COR-L47 (cell line): ENCODE data around the gene PRKD1.
A peak's percentile ranks its signal among the peaks of the same experiment; 100 is the strongest.

Source experiments
- DNase-seq: peaks from one replicate; lab custom pipeline; 2025; lab: John Stamatoyannopoulos, UW

Gene PRKD1

DNA sequence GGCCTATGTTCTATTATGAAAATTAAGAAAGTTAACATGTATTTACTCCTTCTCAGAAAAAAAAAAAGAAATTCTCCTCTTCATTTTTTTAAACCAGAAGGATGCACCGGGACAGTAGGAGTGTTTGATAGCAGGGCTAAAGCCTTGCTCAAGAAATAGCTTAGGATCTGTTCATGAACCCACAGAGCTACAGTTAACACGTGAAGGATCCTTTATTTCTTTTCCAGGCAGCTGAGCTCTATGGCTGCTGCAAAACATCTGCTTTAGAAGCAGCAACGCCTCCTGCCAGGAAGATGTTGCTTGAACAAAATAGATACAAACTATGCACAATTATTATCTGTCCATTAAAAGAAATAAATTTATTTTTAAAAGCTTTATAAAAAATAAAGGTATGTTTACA lies 254.8 kb downstream of the PRKD1 start:
- DNase-seq: no peak

DNA sequence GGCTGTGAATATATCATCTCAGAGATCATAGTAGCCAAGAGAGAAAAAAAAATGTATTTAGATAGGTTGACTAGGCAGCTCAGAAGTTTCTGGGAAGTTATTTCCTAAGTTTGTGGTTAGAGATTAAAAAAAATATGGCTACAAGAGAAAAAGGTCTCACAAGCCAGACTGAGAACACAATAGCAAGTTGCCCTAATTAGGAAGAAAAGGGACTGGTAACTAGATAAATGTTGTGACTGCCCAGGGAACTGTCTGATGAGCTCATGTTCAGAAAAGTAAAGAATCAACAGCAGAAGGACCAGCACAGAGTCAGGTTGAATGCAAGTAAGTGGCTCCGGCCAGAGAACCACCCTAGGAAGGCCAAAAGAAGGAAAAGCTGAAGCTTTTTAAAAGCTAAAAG lies 256.6 kb downstream of the PRKD1 start:
- DNase-seq: no peak

DNA sequence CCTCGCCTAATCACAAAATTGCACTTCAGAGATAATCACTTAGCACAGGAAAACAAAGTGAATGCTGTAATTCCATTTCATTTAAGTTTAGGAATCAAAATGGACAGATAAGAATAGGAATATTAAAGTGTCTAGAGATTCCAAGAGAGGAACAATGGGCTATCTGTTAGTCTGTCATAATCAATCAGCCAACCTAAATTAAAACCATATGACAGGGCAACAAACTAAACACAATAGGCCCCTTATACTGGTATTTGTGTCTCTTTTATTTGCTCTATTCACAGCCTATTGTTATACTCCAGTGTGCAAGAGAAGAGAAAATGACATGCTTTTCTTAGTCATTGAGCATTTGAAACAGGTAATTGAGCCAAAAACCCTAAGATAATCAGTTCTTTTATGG lies 259.4 kb downstream of the PRKD1 start:
- DNase-seq: peak; percentile 84

DNA sequence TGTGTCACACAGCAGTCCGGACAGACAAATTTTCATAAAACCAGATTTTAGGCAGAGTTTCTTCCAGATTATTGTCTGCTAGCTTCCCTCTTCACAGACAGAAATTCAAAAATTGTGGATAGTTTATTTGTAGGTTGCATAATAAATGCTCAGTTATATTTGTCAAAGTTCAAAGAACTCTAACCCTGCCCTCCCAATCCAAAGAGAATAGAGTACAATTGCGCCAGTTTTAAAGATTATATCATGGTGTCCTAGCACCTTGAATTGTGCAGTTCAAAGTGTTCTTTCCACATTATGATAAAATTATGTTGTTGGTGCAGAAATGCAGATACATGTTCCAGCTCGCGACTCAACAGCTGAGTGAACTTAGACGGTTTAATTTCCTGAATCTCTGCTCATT lies 263.1 kb downstream of the PRKD1 start:
- no peak for DNase-seq

DNA sequence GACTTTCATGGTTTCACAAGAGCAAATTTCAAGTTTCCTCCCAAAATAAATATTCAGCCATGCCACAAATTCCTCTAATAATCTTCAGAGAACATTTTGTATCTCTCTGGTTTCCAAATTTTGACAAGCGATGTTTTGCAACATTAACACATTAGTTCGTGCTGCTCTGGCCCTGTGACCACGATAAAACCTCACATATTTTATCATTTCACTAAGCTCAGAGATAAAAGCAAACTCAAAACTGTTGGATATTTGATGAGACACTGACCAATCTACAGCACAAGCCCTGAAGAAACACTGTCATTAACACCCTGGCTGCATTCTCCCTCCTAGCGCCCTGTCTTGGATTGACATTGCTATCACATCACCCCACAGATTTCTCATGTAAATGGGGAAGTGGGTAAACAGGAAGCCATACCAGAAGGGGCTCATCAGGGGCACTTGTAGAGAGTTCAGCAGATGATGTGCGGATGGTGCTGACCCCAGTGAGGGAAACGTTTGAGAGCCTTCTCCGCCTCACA lies 264.3 kb downstream of the PRKD1 start:
- no peak for DNase-seq

DNA sequence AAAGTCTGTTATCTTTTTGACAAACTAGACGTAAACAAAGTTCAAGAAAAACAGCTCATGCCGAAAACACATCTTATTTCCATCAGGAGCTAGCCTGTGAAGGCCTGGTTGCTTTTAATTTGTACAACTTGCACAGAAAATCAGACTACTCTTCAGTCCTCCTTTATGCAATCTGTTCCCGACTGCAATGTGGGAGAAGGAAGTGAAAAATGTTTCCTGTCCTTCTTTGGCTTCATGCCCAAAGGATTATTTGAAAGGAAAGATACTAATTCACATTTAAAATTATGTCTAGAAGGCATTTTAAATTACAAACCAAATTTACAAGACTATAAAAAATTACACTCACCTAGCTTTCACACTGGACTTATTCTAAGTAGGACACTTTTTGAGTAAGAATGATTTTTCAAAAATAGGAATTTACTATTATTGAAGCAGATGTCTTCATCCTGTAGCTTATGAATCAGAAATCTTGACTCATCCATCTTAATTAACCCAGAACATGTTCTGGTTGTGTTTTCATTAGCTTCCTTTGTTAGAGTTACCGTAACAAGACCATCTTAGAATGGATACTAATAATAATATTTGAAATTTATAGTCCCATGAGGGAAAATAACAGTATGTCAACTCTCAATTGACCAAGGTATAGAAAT lies 272.6 kb downstream of the PRKD1 start:
- no peak for DNase-seq

DNA sequence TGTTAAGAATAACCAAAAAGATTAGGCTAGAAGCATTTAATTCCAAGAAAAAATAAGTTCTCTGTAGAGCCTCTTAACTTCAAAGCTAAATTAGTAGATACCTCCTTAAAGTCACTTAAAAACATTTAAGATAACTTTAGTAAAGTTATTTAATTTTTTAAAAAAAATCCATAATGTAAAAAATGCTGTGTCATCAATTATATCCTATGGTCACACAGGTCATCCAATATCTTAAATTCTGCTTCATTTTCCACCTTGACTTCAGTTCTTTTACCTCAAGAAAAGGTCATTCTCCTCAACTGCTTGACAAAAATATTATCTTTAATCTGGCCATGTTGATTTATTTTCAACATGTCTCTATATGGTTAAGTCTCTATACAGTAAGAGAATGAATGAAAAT lies 274.3 kb downstream of the PRKD1 start:
- no peak for DNase-seq

DNA sequence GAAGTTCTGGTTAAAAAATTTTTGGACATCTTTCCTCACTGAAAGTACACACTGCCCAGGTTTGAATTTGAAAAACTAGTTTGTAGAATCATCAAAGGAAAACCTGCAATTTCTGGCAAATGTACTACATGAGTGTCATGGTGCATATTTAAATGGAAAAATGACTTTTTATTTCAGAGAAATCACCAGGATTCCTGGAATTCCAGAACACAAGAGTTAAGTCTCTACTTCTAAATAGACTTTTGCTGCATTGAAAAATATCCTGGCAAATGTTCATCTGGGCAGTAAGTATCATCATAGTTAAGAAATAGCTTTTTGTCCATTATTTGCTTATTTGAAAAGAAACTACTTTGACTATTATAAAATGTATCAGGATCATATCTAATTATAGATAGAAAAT lies 275.1 kb downstream of the PRKD1 start:
- DNase-seq: no peak

DNA sequence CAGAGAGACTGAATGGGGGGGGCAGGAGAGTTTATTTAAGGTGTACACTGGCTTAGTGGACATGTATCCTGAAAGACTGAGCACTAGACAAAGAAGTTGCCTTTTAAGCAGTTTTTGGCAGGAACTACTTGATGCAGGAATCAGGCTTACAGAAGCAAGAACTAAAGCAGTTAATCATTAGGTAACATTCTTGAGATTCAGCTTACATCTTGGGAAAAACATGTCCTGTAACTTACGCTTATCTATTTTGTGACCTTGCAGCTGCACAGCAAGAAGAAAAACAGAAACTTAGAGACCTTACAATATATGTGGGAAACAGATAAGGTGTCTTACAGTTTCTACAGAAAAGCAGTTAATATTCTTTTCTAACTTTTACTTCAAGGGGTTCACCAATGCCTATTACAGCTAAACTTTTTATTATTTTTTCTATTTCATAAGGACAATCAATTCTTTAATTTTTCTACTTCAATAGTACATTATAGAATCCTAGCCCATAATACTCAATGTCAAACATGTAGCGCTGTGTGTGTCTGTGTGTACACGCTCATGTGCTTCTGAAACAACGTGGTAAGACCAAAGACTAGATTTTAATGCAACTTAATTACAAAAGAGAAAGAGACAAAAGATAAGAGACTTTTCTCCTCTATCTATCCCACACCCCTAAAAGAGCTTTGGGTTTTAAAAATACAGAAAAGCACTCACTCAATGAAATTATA lies 276.9 kb downstream of the PRKD1 start:
- DNase-seq: no peak

DNA sequence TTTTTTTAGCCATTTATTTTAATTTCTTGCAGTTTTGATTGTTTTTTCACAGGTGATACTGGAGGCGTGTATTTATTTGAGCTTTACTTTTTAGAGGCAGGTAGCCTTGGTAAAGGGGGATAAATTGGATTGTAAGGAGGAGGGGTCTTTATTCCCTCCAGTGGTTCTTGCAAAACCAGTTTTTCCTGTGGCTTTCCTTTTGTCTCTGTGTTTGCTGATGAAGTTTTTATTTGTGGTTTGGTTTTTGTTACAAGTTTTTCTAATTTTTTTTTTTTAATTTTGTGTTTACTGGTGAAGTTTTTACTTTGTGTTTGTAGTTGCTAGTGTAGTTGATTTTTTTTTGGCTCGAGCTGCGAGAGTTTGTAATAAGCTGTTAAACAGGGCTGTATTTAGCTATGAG lies 278.5 kb downstream of the PRKD1 start:
- DNase-seq: peak; percentile 11

DNA sequence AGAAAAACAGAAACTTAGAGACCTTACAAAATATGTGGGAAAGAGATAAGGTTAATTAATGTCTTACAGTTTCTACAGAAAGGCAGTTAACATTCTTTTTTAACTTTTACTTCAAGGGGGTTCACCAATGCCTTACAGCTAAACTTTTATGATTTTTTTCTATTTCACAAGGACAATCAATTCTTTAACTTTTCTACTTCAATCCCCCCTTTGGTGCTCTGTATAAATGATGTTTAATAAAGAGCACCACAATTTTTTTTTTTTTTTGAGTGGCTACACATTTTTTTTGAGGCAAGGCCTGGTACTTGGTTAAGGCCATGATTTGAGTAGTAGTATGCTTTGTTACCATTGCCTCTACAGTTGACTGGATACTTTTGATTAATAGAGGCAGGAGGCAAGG lies 279.6 kb downstream of the PRKD1 start:
- no peak for DNase-seq

DNA sequence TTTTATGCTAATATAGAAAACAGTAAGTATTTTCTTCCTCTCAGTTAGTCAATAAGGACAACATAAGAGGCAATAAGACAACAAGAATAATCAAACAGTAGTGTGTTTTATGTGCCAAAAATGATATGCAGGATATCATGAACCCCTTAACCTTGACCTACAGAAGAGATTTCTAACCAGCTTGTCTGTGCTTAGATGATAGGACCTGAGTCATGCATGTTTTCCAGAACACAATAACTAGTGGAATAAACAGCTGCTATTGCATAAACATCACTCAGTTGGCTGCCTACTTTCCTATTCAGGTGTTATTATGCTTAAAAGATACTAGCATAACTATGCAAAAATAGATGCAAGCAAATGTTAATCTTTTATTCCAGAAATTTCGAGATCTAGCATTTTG lies 282.5 kb downstream of the PRKD1 start:
- DNase-seq: no peak

DNA sequence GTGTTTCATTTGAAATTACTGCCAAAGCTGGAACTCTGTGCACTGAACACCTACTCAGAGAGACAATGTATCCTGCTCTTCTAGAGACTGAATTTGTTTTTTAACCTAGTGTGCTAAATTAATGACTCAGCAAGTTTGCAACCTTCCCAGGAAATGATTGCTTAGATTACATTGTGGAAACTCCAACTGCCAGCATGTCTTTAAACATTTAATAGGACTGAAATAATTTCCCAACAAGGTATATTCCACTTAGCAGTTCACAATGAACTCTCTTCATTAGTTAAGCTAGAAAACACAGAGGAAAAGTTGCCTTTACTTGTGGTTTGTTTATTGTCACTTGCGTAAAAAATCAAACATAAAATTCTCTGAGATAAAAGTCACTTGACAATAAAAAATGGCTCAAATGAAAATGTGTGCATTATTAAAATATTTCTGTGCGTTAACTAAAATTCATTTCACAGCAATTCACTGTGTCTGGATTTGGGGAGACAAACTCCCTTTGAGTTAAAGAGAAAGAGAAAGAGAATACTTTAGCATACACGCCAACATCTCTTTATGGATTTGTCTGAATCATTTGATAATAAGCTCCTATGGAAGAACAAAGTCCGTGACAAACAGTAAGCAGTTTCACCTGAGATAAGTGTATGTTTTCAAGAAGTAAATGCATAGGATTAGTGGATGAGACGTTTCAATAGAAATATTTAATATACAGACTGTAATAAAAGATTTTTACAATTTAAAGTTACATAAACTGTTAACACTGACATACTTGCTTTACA lies 284.0 kb downstream of the PRKD1 start:
- no peak for DNase-seq

DNA sequence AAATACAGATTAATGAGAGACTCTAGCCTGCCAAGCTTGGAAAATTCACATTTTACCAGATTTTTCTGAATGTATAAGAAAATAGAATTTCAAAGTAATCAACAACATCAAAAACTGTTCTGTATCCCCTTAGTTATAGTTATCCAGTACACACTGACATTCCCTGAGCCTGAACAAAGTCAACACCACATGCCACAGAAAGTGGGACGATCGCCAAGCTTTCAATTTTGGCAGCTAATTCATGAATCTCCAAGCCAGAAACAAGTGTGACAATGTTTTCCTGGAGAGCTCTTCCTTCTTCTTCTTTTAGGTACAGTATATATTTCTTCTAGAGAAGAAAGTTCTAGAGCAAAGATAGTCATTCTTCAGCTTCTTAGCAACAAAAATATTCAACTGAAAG lies 290.2 kb downstream of the PRKD1 start:
- peak; percentile 71 for DNase-seq

DNA sequence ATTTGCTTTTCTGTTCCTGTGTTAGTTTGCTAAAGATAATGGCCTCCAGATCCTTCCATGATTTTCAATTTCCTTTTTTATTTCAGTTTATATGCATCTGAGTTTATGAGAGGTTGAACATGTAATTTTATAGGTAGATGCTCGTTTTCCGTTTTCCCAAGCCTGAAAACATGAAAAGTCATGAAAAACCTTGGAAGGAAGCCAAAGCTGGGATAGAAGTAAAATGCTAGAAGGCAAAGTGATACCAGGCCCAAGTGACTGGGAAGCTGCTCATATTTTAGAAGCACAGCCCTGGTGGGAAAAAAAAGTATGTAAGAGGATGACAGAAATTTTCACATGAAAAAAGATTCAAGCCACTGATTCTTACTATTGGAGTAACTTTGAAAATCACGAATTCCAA lies 290.8 kb downstream of the PRKD1 start:
- DNase-seq: no peak

DNA sequence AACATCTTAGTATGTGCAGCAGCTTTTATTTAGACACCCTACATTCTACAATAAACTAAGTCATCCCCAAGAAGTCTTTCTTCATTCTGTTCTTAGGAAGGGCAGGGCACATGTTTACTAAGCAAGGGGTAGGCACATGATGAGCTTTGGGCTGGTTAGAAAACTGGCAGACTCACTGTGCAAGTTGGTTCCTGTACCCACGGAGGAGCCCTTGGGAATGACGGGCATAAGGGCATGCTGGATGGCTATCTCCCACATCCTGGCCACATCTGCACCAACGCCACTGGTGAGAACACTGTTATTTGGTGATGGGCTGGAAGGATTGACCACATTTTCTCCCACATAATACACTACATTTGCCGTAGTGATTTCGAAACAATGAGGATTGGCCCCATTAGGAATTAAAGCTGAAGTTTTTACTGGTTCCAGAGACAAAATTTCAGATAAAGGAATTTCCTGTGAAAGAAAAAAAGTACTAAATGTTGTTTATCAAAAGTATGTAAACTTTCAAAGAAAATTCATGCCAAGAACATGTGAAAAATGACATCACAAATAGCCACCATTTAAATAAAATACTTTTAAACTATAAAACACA lies 297.0 kb downstream of the PRKD1 start:
- no peak for DNase-seq

DNA sequence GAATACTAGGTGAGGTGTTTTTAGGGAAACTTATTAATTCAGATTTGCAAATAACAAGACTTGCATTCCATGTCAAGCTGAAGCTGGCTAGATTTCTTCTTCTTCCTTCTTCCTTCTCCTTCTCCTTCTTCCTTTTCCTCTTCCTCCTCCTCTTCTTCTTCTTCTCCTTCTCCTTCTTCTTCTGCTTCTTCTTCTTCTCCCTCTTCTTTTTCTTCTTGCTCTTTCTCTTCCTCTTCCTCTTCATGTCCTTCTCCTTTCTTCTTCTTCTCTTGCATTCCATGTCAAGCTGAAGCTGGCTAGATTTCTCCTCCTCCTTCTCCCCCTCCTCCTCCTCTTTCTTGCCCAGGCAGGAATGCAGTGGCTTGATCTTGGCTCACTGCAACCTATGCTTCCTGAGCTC lies 297.8 kb downstream of the PRKD1 start:
- DNase-seq: no peak

DNA sequence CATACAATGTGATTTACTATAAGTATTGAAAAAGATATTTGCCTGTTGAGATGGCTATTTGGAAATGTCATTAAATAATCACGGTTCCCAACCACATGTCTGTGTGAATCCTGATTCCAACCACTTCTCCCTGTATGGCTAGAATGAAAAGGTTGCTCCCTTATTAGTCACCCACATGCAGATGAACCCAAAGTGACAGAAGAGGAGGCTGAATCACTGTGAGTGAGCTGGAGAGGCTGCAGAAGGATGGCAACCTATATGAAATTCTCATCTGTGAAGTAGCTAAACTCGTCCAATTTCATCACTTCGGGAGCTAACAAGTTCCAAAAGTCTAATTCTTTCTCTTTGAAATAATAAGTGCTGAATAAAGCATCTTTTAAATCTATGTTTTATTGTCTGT lies 300.5 kb downstream of the PRKD1 start:
- no peak for DNase-seq

DNA sequence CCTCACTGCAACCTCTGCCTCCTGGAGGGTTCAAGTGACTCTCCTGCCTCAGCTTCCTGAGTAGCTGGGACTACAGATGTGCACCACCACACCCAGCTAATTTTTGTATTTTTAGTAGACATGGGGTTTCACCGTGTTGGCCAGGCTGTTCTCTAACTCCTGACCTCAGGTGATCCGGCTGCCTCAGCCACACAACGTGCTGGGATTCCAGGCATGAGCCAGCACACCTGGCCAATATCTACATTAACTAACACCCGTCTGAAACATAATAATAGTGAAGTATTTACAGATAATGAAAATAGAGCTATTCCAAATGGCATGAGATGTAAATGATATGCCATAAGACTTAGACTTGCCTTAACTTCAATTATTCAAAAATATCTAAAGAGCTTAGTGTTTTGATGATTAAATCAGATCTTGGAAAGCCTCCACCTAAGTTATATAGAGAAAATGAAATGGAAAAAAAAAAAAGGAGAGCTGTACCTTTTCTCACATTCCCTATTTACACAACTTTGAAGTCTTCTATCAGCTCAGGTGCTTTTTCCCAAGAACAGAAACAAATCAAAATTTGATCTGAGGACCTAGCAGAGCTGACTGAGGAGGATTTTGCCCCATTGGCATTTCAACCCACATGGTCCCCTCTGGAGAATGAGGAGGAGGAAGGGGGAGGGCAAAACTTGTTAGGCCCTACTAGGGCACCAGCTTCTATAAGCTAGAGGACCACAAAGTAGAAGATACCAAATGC lies 309.2 kb downstream of the PRKD1 start:
- DNase-seq: no peak

DNA sequence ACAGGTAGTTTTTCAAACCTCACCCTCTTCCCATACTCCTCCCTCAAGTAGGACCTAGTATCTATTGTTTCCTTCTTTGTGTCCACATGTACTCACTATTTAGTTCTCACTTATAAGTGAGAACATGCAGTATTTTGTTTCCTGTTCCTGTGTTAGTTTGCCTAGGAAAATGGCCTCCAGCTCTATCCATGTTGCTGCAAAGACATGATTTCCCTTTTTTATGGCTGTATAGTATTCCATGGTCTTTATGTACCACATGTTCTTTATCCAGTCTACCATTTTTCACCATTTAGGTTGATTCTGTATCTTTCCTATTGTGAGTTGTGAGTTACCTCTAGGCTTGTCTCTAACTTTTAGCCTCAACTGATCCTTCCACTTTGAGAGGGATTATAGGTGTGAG lies 310.7 kb downstream of the PRKD1 start:
- no peak for DNase-seq

DNA sequence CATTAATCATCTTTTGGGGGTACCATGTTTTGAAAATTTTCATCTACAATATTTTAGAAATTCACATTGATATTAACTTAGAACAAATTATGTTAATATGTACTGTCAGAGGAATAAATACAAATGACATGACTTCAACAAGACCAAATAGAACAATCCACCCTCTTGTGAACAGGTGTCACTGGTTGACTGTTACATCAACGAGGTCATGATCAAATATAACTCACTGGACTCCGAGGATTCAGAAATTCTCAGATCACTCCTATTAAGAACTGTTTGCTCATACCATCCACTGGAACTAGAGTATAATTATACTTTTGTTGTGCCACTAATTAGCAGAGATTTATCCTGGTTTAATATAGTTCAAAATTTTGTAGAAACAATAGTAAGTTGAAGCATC lies 318.8 kb downstream of the PRKD1 start:
- no peak for DNase-seq

DNA sequence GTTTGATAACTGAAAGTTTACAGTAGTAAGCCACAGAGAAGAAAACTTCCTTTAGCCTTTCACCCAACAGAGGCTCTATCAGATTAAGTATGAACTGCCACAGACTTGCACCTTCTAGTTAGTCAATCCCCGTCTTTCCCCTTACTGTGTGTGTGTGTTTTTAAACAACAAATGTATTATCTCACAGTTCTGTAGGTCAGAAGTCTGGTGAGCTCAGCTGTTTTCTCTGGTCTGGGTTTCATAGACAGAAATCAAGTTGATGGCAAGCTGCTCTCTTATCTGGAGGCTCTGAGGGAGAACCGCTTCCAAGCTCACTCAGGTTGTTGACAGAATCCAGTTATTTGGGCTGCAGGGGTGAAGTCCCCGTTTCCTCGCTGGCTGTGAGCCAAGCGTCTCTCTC lies 320.5 kb downstream of the PRKD1 start:
- no peak for DNase-seq
